ENCODE measurements around the gene ARL13B. TPM values are rescaled to one million over a fixed set of nuclear protein-coding genes. Genes with fewer than 3 reads are reported as not detected.

The ARL13B gene
- total RNA-seq, 1 experiment from 2014 or later = 7.6 TPM

- no peak overlapping the region for H3K4me3 ChIP-seq (ENCODE audit: low read depth, low read length)
- H3K27me3 Mint-ChIP-seq (ENCODE audit: insufficient read depth, unreplicated experiment) = no peaks in the 10 kb centered on the region
- H3K36me3 Mint-ChIP-seq (ENCODE audit: insufficient read depth, unreplicated experiment) = peaks cover 7% of the 10 kb centered on the region
- H3K9me3 ChIP-seq = no peaks in the 10 kb centered on the region
- H3K36me3 ChIP-seq (ENCODE audit: control insufficient read depth, insufficient read depth, low read length) = no peaks in the 10 kb centered on the region
- no peaks in the 10 kb centered on the region for H3K27me3 ChIP-seq (replicated peaks; ENCODE audit: control insufficient read depth, insufficient read depth, low read length)
- H3K4me3 Mint-ChIP-seq (ENCODE audit: unreplicated experiment) = no peak overlapping the region
- CTCF ChIA-PET = no interaction called here
- no peak for DNase-seq
- peaks cover 6% of the 10 kb centered on the region for H3K4me1 Mint-ChIP-seq (ENCODE audit: low read depth, unreplicated experiment)
- no TSS peak for BruUV-seq (replicated peaks)
- H3K9me3 Mint-ChIP-seq (ENCODE audit: unreplicated experiment) = no peaks in the 10 kb centered on the region
- no peaks in the 10 kb centered on the region for H3K4me1 ChIP-seq
- no peak overlapping the region for H3K27ac Mint-ChIP-seq (ENCODE audit: unreplicated experiment)
- POLR2A ChIA-PET = interaction anchor here (0.5 kb wide), 1 partner anchor 15 kb away, joined by 9 read pairs; no protein-coding TSS in a partner anchor
- intact Hi-C loops (cut with micrococcal nuclease; ENCODE audit: unreplicated experiment) = no loop called here
- TF ChIP-seq, protein P1, sequence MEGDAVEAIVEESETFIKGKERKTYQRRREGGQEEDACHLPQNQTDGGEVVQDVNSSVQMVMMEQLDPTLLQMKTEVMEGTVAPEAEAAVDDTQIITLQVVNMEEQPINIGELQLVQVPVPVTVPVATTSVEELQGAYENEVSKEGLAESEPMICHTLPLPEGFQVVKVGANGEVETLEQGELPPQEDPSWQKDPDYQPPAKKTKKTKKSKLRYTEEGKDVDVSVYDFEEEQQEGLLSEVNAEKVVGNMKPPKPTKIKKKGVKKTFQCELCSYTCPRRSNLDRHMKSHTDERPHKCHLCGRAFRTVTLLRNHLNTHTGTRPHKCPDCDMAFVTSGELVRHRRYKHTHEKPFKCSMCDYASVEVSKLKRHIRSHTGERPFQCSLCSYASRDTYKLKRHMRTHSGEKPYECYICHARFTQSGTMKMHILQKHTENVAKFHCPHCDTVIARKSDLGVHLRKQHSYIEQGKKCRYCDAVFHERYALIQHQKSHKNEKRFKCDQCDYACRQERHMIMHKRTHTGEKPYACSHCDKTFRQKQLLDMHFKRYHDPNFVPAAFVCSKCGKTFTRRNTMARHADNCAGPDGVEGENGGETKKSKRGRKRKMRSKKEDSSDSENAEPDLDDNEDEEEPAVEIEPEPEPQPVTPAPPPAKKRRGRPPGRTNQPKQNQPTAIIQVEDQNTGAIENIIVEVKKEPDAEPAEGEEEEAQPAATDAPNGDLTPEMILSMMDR (IDR thresholded peaks at IDR 0.05; ENCODE audit: insufficient read depth in 1 of 2, low read depth in 1 of 2, low read length in 1 of 2, severe bottlenecking in 1 of 2, unreplicated experiment in 1 of 2) = no peak
Measured at GRCh38 chr3:93983408-93983807, 3.5 kb downstream of the ARL13B start.

DNA sequence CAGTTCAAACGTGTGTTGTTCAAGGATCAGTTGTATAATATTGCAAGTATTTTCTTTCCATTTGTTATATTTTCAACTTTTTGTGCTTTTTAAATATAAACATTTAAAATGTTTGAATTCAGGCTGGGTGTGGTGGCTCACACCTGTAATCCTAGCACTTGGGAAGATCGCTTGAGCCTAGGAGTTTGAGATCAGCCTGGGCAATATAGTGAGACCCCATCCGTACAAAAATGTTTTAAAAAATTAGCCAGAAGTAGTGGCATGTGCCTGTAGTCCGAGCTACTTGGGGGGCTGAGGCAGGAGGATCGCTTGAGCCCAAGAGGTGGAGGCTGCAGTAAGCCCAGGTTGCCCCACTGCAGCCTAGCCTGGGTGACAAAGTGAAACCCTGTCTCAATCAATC is 4.7 kb downstream of the ARL13B start:
- H3K4me3 ChIP-seq (ENCODE audit: low read depth, low read length) = no peak overlapping the region
- BruUV-seq (replicated peaks) = no TSS peak
- no peaks in the 10 kb centered on the region for H3K27me3 ChIP-seq (replicated peaks; ENCODE audit: control insufficient read depth, insufficient read depth, low read length)
- no peaks in the 10 kb centered on the region for H3K9me3 ChIP-seq
- ChIA-PET CTCF (no interaction called here), POLR2A (no interaction called here)
- Mint-ChIP-seq H3K36me3 (ENCODE audit: insufficient read depth, unreplicated experiment) (peaks cover 6% of the 10 kb centered on the region), H3K4me3 (ENCODE audit: unreplicated experiment) (no peak overlapping the region), H3K27me3 (ENCODE audit: insufficient read depth, unreplicated experiment) (no peaks in the 10 kb centered on the region), H3K27ac (ENCODE audit: unreplicated experiment) (no peak overlapping the region), H3K4me1 (ENCODE audit: low read depth, unreplicated experiment) (peaks cover 2% of the 10 kb centered on the region), H3K9me3 (ENCODE audit: unreplicated experiment) (no peaks in the 10 kb centered on the region)
- no peak for DNase-seq
- no peaks in the 10 kb centered on the region for H3K4me1 ChIP-seq
- intact Hi-C loops (cut with micrococcal nuclease; ENCODE audit: unreplicated experiment) = no loop called here
- TF ChIP-seq, protein P1 (IDR thresholded peaks at IDR 0.05; ENCODE audit: insufficient read depth in 1 of 2, low read depth in 1 of 2, low read length in 1 of 2, severe bottlenecking in 1 of 2, unreplicated experiment in 1 of 2) = no peak
- no peaks in the 10 kb centered on the region for H3K36me3 ChIP-seq (ENCODE audit: control insufficient read depth, insufficient read depth, low read length)

GRCh38 chr3:93988283-93988682 is 8.3 kb downstream of the ARL13B start:
- POLR2A ChIA-PET = no interaction called here
- no peaks in the 10 kb centered on the region for H3K4me1 Mint-ChIP-seq (ENCODE audit: low read depth, unreplicated experiment)
- no peak overlapping the region for H3K4me3 ChIP-seq (ENCODE audit: low read depth, low read length)
- BruUV-seq (replicated peaks) = no TSS peak
- no peaks in the 10 kb centered on the region for H3K36me3 ChIP-seq (ENCODE audit: control insufficient read depth, insufficient read depth, low read length)
- no peaks in the 10 kb centered on the region for H3K9me3 ChIP-seq
- no peak for DNase-seq
- intact Hi-C loops (cut with micrococcal nuclease; ENCODE audit: unreplicated experiment) = no loop called here
- H3K9me3 Mint-ChIP-seq (ENCODE audit: unreplicated experiment) = no peaks in the 10 kb centered on the region
- H3K27ac Mint-ChIP-seq (ENCODE audit: unreplicated experiment) = no peak overlapping the region
- no peak overlapping the region for H3K4me3 Mint-ChIP-seq (ENCODE audit: unreplicated experiment)
- H3K27me3 Mint-ChIP-seq (ENCODE audit: insufficient read depth, unreplicated experiment) = no peaks in the 10 kb centered on the region
- CTCF ChIA-PET = no interaction called here
- TF ChIP-seq, protein P1 (IDR thresholded peaks at IDR 0.05; ENCODE audit: insufficient read depth in 1 of 2, low read depth in 1 of 2, low read length in 1 of 2, severe bottlenecking in 1 of 2, unreplicated experiment in 1 of 2) = no peak
- no peaks in the 10 kb centered on the region for H3K36me3 Mint-ChIP-seq (ENCODE audit: insufficient read depth, unreplicated experiment)
- no peaks in the 10 kb centered on the region for H3K4me1 ChIP-seq
- H3K27me3 ChIP-seq (replicated peaks; ENCODE audit: control insufficient read depth, insufficient read depth, low read length) = no peaks in the 10 kb centered on the region
